Fibroblast of lung (primary cell): ENCODE results near the gene HAGH. TPM values are rescaled to one million over a fixed set of nuclear protein-coding genes. Genes with fewer than 3 reads are reported as not detected.
A peak's percentile ranks its signal among the peaks of the same experiment; 100 is the strongest.

Experiments
- DNase-seq, 2 donors: peaks; one replicate each; pipeline versions ENCODE4 v3.0.0 to v3.0.0-alpha.2; 2010; ENCODE audit warnings: low read depth in 2 of 2
- H2AFZ ChIP-seq: 2 replicates; pipeline ENCODE4 v1.5.1; 2012; ENCODE audit warnings: low read length, control low read depth, inconsistent platforms
- H3K27ac ChIP-seq: 2 replicates; pipeline ENCODE4 v1.5.1; 2011; ENCODE audit warnings: low read length, control low read depth; ENCODE audit not compliant: insufficient read depth
- H3K27me3 ChIP-seq: 2 replicates; pipeline ENCODE4 v1.5.1; 2011; ENCODE audit warnings: mild to moderate bottlenecking, low read length; ENCODE audit not compliant: control insufficient read depth, insufficient read depth
- H3K36me3 ChIP-seq: 2 replicates; pipeline ENCODE4 v1.5.1; 2011; ENCODE audit warnings: low read length; ENCODE audit not compliant: control insufficient read depth, insufficient read depth
- H3K4me1 ChIP-seq: 2 replicates; pipeline ENCODE4 v1.5.1; 2011; ENCODE audit warnings: low read length; ENCODE audit not compliant: control insufficient read depth, insufficient read depth; ENCODE audit errors: extremely low read depth
- H3K4me2 ChIP-seq: 2 replicates; pipeline ENCODE4 v1.5.1; 2011; ENCODE audit warnings: low read length, control low read depth; ENCODE audit not compliant: insufficient read depth; ENCODE audit errors: extremely low read depth
- H3K4me3 ChIP-seq, 4 experiments: fragments of 200-600 bp in 1 of 4; sonication (generic) in 1 of 4; replicated peaks in 1 of 4; 2 replicates each; pipeline ENCODE4 v1.5.1; 2011 to 2016; ENCODE audit warnings: low read length in 4 of 4, low read depth in 3 of 4, mild to moderate bottlenecking in 3 of 4, control low read depth in 2 of 4, inconsistent platforms in 1 of 4, mixed read lengths in 1 of 4; ENCODE audit not compliant: insufficient read depth in 1 of 4; ENCODE audit errors: control extremely low read depth in 1 of 4
- H3K79me2 ChIP-seq: 2 replicates; pipeline ENCODE4 v1.5.1; 2012; ENCODE audit warnings: mild to moderate bottlenecking, low read length, inconsistent platforms; ENCODE audit not compliant: control insufficient read depth, insufficient read depth
- H3K9ac ChIP-seq: 2 replicates; pipeline ENCODE4 v1.5.1; 2011; ENCODE audit warnings: mild to moderate bottlenecking, low read length, control low read depth; ENCODE audit not compliant: insufficient read depth
- H3K9me3 ChIP-seq: 2 replicates; pipeline ENCODE4 v1.5.1; 2012; ENCODE audit warnings: low read depth, low read length; ENCODE audit not compliant: control insufficient read depth, insufficient read depth
- H4K20me1 ChIP-seq: 2 replicates; pipeline ENCODE4 v1.5.1; 2011; ENCODE audit warnings: low read length; ENCODE audit not compliant: control insufficient read depth, insufficient read depth; ENCODE audit errors: extremely low read depth
- EZH2 ChIP-seq: IDR thresholded peaks from 2 replicates; pipeline ENCODE4 v1.5.1; 2012; ENCODE audit warnings: low read length, control low read depth, mild to moderate bottlenecking; ENCODE audit errors: missing control alignments
- polyA plus RNA-seq, 2 donors: library from polyadenylated mRNA; depleted of rRNA in 1 of 2; stranded (reverse) in 1 of 2; unstranded in 1 of 2; fragments of >200 nt; gene quantifications; 2 replicates each; pipeline ENCODE4 v1.2.1, GENCODE V29; 2011 to 2012; ENCODE audit warnings: missing spikeins in 1 of 2
- total RNA-seq: library from RNA; depleted of rRNA; stranded (reverse); fragments of >200 nt; gene quantifications from 2 replicates; pipeline ENCODE4 v1.2.1, GENCODE V29; 2014
- TF ChIP-seq, protein P1 (sequence below), 2 donors: IDR thresholded peaks in 1 of 2; conservative IDR thresholded peaks in 1 of 2; 1 replicate in 1 of 2; 2 replicates in 1 of 2; pipeline ENCODE4 v1.5.1; 2011 to 2012; ENCODE audit warnings: low read length in 2 of 2, control low read depth in 1 of 2, inconsistent platforms in 1 of 2, low read depth in 1 of 2, mild to moderate bottlenecking in 1 of 2

Gene HAGH
- total and polyA plus RNA-seq, 2 donors (not counting 1 experiment from before 2014, with no cell fraction given): 18.4 to 47.4 TPM

- no peak overlapping the region for H3K27ac ChIP-seq
- peaks cover 21% of the 10 kb centered on the region for H3K4me1 ChIP-seq
- peak overlapping the region in 3 of 4 experiments; percentile 69 to 89 (median 84) for H3K4me3 ChIP-seq
- no peaks in the 10 kb centered on the region for H3K27me3 ChIP-seq
- no peaks in the 10 kb centered on the region for H3K9me3 ChIP-seq
- peaks cover 21% of the 10 kb centered on the region for H3K36me3 ChIP-seq
- H3K9ac ChIP-seq: peak overlapping the region; percentile 16
- H3K4me2 ChIP-seq: peak overlapping the region; percentile 96
- no peaks in the 10 kb centered on the region for H4K20me1 ChIP-seq
- no peak for DNase-seq
- TF ChIP-seq, protein P1, sequence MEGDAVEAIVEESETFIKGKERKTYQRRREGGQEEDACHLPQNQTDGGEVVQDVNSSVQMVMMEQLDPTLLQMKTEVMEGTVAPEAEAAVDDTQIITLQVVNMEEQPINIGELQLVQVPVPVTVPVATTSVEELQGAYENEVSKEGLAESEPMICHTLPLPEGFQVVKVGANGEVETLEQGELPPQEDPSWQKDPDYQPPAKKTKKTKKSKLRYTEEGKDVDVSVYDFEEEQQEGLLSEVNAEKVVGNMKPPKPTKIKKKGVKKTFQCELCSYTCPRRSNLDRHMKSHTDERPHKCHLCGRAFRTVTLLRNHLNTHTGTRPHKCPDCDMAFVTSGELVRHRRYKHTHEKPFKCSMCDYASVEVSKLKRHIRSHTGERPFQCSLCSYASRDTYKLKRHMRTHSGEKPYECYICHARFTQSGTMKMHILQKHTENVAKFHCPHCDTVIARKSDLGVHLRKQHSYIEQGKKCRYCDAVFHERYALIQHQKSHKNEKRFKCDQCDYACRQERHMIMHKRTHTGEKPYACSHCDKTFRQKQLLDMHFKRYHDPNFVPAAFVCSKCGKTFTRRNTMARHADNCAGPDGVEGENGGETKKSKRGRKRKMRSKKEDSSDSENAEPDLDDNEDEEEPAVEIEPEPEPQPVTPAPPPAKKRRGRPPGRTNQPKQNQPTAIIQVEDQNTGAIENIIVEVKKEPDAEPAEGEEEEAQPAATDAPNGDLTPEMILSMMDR (conservative IDR thresholded peaks at IDR 0.05 in 1 of 2, IDR thresholded peaks at IDR 0.05 in 1 of 2; ENCODE audit: low read depth in 1 of 2, low read length in 2 of 2): no peak
- TF ChIP-seq EZH2: no peak
- H2AFZ ChIP-seq: no peak overlapping the region
- H3K79me2 ChIP-seq: peaks cover 31% of the 10 kb centered on the region
These were observed 52.2 kb downstream of the HAGH start for GRCh38 chr16:1774448-1774780.

GRCh38 chr16:1773703-1774447, 52.8 kb downstream of the HAGH start:
- TF ChIP-seq, protein P1 (conservative IDR thresholded peaks at IDR 0.05 in 1 of 2, IDR thresholded peaks at IDR 0.05 in 1 of 2; ENCODE audit: low read depth in 1 of 2, low read length in 2 of 2): no peak
- TF ChIP-seq EZH2: no peak
- Histone ChIP-seq H3K27me3 (no peaks in the 10 kb centered on the region), H4K20me1 (no peaks in the 10 kb centered on the region), H3K27ac (peak overlapping the region; percentile 80), H3K4me1 (peaks cover 21% of the 10 kb centered on the region), H3K4me3 (peak overlapping the region; percentile 69 to 89 (median 84)), H3K9ac (peak overlapping the region; percentile 85), H3K79me2 (peaks cover 31% of the 10 kb centered on the region), H3K4me2 (peak overlapping the region; percentile 96), H2AFZ (peak overlapping the region; percentile 35), H3K36me3 (peaks cover 26% of the 10 kb centered on the region), H3K9me3 (no peaks in the 10 kb centered on the region)
- DNase-seq: peak; percentile 51 to 66

DNA sequence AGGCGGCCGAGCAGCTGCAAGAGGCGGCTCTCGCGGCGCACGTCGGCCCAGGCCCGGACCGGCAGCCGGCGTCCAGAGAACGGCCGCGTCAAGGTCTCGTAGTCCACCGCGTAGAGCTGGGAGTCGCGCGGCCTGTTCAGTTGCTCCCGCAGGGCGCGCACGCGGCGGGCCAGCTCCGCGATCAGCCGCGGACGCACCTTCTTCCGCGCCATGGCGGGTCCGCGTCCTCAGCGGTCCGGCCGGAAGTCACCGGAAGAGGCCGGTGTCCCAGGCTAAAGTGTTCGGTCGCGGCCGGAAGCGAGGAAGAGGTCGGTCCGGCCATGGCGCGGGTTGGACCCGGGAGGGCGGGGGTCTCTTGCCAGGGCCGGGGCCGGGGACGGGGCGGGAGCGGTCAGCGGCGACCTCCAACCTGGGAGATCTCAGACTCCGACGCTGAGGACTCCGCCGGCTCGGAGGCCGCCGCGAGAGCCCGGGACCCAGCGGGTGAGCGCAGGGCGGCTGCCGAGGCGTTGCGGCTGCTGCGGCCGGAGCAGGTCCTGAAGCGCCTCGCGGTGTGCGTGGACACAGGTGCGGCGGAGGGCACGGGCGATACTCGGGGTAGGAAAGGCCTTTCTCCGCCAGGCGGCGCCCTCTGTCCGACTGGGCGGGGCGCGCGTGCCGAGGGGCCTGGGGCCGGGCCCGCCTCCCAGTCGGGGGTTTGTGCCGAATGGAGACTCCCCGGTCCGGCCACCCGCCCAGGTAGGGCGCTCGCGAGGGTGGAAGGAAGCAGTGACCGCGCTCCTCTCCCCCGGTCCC, 53.5 kb downstream of the HAGH start, which contains the start of gene MRPS34:
Gene MRPS34 (minus strand): TSS at position 227 of the 795 bp plus-strand sequence. CDS start 15 bp downstream, at position 212.
- Histone ChIP-seq H3K79me2 (peaks cover 31% of the 10 kb centered on the region), H3K27ac (peak within 1 kb of the TSS; percentile 80), H3K4me1 (peaks cover 21% of the 10 kb centered on the region), H3K4me3 (peak within 1 kb of the TSS; percentile 76 to 89 (median 84)), H3K36me3 (peaks cover 32% of the 10 kb centered on the region), H3K9me3 (no peaks in the 10 kb centered on the region), H2AFZ (peak within 1 kb of the TSS; percentile 62), H4K20me1 (no peaks in the 10 kb centered on the region), H3K9ac (peak within 1 kb of the TSS; percentile 85), H3K27me3 (no peaks in the 10 kb centered on the region), H3K4me2 (peak within 1 kb of the TSS; percentile 100)
- no peak for TF ChIP-seq EZH2
- TF ChIP-seq, protein P1 (conservative IDR thresholded peaks at IDR 0.05 in 1 of 2, IDR thresholded peaks at IDR 0.05 in 1 of 2; ENCODE audit: low read depth in 1 of 2, low read length in 2 of 2): peak; percentile 52 to 55
- peak; percentile 85 to 86 for DNase-seq
